WI38 (cell line): ENCODE results near the gene SPRTN.

ENCODE experiments used
- H3K4me3 ChIP-seq: 2 replicates; pipeline ENCODE4 v1.5.1; 2011; ENCODE audit warnings: low read depth, mild to moderate bottlenecking, control low read depth, low read length
- TF ChIP-seq, protein P1 (sequence below): IDR thresholded peaks from 2 replicates; pipeline ENCODE4 v1.5.1; 2012; ENCODE audit warnings: low read depth, mild to moderate bottlenecking, control low read depth, low read length

SPRTN gene

DNA sequence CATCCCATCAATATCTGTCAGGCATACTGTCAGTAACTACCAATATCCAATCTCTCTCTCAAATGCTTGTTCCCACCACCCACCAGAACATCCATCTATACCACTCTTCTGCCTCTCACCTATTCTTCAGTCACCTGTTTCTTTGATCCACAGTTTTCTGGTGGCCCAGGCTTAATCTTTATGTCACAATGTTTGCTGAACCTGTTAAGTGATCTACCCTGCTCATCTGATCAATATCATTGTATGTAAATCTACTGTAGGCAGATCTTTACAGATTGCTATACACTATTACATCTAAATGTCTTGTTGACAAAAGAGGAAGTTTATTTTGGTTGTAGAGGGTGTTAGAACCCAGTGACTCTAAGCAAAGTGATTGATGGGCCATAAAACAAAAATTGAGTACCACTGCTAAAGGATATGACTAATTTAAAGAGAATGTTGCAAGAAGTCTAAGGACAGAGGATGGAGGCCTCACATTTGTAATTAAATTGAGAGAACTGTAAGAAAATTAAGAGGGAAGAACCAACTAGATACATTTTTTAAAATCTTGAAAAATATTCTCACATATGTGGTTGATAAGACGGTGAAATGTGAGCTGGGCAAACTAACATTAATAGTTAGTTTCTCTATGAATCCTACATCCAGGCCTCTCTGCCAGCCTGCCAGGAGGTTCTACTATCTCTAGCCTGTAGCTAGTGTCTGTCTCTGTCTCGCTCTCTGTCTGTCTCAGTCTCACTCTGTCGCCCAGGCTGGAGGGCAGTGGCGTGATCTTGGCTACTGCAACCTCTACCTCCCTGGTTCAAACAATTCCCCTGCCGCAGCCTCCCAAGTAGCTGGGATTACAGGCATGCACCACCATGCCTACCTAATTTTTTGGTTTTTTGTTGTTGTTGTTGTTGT, 49.9 kb downstream of the SPRTN start:
- no peak overlapping the region for H3K4me3 ChIP-seq
- TF ChIP-seq, protein P1, sequence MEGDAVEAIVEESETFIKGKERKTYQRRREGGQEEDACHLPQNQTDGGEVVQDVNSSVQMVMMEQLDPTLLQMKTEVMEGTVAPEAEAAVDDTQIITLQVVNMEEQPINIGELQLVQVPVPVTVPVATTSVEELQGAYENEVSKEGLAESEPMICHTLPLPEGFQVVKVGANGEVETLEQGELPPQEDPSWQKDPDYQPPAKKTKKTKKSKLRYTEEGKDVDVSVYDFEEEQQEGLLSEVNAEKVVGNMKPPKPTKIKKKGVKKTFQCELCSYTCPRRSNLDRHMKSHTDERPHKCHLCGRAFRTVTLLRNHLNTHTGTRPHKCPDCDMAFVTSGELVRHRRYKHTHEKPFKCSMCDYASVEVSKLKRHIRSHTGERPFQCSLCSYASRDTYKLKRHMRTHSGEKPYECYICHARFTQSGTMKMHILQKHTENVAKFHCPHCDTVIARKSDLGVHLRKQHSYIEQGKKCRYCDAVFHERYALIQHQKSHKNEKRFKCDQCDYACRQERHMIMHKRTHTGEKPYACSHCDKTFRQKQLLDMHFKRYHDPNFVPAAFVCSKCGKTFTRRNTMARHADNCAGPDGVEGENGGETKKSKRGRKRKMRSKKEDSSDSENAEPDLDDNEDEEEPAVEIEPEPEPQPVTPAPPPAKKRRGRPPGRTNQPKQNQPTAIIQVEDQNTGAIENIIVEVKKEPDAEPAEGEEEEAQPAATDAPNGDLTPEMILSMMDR, result no peak

DNA sequence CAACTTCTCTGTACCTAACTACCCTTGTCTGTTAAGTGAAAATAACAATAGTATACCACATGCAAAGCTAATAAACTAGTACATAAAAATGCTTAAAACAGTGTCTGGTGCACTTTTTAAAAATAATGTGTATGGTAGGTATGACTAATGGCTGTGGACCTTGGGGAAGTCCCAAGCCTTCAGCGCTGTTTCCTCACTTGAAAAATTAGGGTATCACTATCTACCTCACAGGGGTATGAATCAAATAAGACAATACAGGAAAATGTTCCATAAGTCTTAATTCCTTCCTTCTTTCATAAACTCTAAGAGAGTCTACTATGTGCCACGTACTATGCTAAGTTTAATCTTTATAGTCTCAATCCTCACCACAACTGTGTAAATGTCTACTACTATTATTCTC, 52.0 kb downstream of the SPRTN start:
- H3K4me3 ChIP-seq, result no peak overlapping the region
- TF ChIP-seq, protein P1, result no peak

DNA sequence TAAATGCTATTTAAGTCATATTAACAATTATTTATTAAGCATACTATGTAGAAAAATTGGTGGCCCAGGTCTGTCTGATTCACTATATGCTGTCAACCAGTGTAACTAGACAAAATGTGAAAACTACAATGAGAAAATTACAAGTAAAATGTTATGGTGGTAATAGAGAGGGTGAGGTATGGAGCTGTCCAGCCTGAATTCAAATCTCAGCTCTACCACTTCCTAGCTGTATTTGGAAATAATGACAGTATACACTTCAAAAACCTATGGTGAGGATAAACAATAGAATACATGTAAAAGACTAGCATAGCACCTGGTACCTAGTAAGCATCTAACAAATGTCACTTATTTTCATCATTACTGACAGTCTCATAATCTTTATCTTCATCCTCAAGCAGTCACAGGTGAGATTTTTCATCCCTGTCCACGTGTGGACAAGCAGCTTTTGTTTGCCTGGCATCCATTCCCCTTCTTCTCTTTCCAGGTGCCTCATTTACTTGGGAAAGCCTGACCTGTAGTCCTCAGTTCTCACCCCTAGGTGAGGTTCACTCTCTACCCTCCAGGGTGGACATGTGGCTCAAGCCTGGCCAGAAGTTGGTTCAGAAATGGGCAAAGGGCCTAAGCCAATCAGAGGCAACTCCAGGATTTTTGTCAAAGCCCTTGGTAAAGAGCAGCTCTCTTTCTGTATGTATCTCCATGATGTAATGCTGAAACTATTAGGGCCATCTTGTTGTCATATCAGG, 54.5 kb downstream of the SPRTN start:
- no peak overlapping the region for H3K4me3 ChIP-seq
- TF ChIP-seq, protein P1, result no peak

DNA sequence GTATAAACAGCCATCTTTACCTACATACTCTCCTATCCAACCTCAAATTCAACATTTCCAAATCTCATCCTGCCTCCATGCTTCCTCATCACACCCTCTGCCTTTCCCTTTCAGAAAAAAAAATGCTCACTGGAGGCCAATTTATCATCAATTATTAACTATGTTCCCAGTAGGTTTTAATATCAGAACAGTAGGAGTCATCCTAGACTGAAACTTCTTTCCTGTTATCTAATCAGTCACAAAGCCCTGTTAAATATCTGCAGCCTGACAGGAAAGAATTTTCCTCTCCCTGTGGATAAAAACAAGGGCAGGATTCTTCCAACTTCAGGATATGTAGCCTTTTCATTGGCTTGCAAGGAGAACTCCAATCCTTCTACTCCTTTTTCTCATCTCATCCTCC, 55.6 kb downstream of the SPRTN start:
- TF ChIP-seq, protein P1, result no peak

DNA sequence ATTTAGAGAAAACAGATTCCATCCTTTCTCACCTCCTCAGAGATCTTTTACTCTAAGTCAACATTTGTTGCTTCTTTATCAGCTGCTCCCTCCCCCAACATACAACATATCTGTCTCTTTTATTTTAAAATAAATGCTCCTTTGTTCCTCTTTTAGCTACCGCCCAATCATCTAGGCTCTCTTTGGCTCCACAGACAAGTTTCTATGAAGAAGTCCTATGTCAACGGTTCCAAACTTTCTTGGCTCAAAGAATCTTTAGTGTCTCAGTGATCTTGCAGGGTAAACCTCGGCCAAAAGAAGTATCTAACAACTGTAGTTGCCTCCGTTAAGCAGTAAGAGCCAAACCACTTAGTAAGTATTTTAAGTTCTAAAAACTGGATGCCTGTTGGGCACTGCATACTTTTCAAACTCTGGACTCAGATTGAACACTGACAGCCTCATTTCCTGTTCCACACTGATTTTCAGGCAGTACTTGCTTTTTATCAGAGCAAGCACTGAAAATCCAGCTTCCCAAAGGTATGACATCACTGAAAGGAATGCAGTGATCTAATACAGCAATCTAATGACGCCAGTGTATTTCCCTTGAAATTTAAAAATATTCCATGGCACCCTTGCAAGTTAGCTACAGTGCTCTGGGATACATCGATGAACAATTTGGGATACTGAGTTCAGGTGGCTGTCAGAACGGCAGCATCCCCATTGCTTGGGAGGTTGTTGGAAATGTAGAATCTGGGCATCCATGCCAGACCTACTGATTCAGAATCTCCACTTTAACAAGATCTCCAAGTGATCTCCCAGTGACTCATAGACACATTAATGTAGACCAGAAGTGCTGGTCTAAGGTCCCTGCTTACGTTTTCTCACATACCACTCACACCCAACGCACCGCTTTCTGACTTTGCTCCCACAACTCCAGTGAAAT, 57.2 kb downstream of the SPRTN start:
- H3K4me3 ChIP-seq, result peak overlapping the region; percentile 36

More for the DNA sequence above, 55.6 kb downstream of the SPRTN start:
- H3K4me3 ChIP-seq, result no peak overlapping the region

DNA sequence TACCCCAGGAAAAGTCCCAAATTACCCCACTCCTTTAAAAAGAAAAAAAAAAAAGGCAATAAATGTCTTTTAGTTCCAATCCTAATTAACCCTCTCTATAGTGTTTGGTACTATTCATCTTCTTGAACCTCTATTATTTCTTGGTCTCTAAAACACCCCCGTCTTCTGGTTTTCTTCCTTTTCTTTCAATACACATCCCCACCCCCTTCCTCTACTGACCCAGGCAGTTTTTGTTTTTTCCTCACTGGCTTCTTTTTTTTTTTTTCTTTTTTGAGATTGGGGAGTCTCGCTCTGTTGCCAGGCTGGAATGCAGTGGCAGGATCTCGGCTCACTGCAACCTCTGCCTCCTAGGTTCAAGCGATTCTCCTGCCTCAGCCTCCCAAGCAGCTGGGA, 57.9 kb downstream of the SPRTN start:
- TF ChIP-seq, protein P1, result no peak
- H3K4me3 ChIP-seq, result no peak overlapping the region

More for the DNA sequence above, 57.2 kb downstream of the SPRTN start:
- TF ChIP-seq, protein P1, result no peak
